DMS53 treated with DMSO at 0.1 percent for 48 hours (cell line): ENCODE results near the gene ENKD1.

Experiments used
- DNase-seq: peaks from one replicate; lab custom pipeline; 2025; ENCODE audit not compliant: unreplicated experiment; lab: John Stamatoyannopoulos, UW

The ENKD1 gene

DNA sequence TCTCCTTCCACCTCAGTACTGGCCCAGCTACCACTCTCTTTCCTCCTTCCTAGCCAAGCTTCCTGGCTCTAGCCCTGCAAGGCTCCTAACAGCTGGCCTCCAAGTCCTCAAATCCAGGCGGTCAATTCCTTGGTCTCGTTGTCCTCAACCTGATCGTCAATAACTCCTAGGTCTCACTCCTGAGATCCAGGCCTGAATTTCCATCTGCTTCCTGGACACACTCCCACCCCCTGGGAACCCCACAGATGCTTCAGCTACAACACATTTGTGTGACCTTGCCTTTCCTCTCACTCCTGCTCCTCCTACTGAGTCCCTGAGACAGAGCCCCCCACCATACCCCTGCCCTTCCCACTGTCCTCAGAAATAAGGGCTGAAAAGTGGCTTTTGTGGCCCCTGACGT is 2.3 kb downstream of the ENKD1 start:
- no peak for DNase-seq

DNA sequence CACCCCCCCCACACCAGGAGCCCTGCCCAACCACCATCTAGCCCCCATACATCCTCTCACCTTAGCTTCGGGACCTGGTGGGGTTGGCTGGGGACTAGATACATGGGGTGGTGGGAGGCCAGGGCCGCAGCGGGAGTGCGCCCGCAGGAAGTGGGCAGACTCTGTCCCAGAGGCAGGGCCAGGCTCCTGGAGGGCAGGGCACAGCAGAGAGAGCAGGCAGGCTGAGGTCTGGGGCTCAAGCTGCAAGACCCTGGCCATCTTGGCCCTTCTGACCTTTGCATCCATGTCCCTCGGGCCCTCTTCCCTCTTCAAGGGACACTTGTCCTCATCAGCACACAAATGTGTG is 2.7 kb downstream of the ENKD1 start:
- DNase-seq: no peak

DNA sequence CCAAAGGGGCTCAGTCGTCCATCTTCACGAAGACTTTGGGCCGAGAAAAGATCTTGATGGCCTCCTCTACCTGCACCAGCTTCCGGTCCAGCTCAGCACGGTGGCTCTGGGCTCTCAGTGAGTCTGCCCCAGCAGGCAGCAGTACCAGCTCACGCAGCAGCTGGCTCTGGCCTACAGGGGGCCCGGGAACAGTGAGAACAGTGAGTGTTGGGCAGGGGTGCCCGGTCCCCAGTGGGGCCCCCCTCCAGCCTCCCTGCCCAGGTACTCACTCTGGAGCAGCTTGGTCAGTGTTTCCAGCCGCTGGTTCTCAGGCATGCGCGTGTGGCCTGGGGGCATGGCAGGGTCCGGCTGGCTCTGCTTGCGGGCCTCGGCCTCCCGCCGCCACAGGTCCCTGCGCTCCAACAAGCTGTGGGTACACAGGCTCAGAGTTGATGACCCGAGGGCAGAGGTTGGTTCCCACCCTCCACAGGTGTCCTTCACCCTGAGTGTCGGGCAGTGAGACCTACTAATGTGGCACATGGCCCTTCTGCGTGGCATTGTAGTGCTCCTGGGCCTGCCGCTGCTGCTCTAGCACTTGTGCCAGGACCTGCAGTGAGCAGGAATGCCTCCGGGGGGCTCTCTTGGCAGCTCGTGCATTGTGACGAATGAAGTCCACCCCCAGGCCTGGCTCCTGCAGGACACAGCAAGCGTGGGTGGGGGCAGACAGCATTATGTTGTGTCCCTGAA is 3.2 kb downstream of the ENKD1 start:
- DNase-seq: no peak

DNA sequence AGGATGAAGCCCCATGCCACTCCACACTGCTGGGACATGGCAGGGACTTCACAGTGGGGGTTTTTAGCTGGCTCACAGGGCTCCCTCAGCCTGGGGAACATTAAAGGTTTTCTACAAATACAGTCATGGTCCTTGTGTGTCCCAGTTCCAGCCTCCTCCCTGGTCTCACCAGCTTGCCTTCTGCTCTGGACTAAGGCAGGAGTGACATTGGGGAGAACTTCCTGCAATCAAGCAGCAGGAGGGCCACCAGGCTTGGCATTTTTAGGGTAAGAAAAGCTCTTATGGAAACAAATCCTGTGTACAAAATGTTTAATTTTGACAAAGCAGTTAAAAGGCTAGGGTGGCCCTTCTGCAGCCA is 3.9 kb downstream of the ENKD1 start:
- DNase-seq: no peak

DNA sequence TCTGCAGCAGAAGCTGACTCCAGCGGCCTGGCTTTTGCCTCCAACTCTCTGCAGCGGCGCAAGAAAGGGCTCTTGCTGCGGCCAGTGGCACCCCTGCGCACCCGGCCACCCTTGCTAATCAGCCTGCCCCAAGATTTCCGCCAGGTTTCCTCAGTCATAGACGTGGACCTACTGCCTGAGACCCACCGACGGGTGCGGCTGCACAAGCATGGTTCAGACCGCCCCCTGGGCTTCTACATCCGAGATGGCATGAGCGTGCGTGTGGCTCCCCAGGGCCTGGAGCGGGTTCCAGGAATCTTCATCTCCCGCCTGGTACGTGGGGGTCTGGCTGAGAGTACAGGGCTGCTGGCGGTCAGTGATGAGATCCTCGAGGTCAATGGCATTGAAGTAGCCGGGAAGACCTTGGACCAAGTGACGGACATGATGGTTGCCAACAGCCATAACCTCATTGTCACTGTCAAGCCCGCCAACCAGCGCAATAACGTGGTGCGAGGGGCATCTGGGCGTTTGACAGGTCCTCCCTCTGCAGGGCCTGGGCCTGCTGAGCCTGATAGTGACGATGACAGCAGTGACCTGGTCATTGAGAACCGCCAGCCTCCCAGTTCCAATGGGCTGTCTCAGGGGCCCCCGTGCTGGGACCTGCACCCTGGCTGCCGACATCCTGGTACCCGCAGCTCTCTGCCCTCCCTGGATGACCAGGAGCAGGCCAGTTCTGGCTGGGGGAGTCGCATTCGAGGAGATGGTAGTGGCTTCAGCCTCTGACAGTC is 4.5 kb downstream of the ENKD1 start:
- DNase-seq: no peak

DNA sequence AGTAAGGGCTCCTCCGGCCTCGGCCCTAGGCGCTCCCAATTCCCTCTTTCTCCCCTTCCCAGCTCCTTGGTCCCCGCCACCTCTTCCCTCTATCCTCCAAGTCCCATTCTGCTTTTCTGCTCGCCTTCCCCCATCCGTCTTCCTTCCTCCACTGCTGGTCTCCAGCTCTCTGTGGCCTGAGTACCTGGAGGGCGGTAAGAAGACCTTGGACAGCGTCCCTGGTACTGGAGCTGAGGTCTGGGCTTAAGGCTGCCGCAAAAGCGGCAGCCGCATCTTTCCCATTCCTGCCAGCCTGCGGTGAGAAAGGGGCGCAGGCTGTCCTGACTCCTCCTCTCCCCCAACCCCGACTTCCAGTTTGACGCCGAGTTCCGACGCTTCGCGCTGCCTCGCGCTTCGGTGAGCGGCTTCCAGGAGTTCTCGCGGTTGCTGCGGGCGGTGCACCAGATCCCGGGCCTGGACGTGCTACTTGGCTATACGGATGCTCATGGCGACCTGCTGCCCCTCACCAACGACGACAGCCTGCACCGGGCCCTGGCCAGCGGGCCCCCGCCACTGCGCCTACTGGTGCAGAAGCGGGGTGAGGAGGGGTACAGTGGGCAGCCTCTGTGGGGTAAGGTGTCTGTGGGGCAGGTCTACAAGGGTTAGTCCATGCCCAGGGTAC is 5.3 kb downstream of the ENKD1 start:
- peak; percentile 36 for DNase-seq

DNA sequence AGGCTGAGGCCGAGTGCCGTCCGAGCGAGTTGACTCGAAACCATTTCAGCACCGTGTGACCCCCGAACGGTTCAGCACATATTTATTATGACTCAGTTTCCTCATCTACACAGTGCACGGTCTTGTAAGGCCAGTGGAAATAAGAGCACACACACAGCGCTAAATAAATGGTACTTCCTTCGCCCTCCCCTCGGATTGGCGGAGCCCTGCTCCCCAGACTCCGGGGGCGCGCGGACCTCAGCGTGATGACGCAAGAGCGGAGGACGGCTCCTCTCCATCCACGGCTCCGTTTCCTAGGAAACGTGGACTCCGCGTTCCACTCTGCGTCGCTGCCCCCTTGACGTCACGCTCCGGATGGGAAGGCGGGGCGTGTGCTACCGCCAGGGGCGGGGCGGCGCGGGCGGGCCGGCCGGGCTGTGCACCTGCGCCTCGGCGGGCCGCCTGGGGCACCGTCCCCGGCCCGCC is 6.0 kb downstream of the ENKD1 start, which contains the start of gene PARD6A:
TSS of gene PARD6A (plus strand) at position 397 of the 465 bp plus-strand sequence. CDS start 79 bp downstream, outside the sequence.
- DNase-seq: peak; percentile 82

DNA sequence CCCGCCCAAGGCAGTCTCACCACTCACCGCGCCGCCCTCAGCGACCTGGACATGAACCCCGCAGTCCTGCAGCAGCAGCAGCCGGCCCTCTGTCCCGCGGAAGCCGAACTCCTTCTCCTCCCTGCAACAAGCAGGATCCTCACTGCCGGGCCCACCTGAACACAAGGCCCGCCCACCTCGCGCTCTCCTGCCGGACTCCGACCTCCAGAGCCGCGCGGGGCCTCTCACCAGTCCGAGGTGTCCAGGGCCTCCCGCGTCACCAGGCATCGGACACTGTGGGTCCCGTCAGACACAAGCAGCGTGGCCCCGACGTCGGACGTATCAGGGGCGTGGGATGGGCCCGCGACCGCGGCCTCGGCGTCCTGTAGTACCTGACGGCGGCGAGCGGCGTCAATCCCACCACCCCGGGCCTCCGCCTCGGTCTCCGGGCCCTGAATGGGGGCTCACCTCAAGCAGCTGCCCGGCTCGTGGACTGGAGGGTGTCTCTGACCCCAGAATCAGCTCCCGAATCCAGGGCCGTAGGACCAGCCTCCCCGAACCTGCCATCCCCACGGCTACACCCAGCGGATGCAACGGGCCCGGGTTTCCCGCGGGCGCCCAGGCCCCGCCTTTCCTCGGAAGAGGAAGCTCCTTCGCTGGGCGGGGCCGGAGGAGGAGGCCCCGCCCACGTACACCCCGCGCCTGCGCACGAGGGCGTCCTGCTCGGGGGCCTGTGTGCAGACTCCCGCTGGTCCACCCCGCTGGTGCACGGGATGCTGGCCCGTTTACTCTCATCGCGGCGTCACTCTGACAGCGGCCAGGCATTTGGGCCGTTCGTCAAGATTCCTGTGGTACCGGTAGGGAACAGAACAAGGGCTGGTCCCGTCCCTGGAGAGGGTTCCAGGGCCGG is 6.6 kb downstream of the ENKD1 start, which contains the start of gene ACD:
TSS of gene ACD (minus strand) at position 586 of the 889 bp plus-strand sequence. CDS start at position 546, 40 bp downstream.
- DNase-seq: peak; percentile 74

DNA sequence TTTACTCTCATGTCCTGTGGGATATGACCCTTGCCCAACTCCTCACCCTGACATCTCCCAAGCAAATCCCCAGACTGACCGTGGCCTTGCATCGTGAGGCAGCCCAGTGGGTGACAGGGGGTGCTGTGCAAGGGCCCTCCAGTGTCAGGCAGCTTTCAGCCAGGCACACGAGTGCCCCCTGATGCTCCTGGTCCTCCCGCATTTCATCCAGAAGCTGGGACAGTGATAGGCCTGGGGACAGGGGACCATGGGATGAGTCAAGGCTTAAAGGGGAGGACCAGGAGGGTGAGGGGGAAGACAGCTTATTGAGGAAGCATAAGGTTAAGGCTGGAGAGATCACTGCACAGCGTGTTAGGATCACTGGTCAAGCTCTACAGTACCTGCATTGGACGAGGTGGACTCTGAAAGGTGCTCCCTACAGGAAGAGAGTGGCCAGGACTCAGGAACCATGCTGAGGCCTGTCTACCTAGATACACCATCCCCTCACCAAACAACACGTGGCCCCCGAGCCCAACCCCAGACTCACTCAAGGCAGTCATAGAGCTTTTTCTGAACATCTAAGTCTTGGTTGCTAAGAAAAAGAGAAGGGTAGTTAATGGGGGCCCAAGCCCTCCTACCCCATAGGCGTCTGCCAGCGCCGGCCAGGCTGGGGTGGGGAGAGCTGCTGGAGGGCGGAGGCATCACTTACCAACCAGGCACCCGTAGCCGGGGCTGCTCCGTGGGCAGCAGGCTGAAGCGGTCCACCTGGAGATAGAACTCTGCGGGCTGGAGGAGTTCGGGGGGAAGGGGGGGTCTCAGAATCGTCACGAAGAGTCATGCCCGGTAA is 7.5 kb downstream of the ENKD1 start:
- DNase-seq: no peak

DNA sequence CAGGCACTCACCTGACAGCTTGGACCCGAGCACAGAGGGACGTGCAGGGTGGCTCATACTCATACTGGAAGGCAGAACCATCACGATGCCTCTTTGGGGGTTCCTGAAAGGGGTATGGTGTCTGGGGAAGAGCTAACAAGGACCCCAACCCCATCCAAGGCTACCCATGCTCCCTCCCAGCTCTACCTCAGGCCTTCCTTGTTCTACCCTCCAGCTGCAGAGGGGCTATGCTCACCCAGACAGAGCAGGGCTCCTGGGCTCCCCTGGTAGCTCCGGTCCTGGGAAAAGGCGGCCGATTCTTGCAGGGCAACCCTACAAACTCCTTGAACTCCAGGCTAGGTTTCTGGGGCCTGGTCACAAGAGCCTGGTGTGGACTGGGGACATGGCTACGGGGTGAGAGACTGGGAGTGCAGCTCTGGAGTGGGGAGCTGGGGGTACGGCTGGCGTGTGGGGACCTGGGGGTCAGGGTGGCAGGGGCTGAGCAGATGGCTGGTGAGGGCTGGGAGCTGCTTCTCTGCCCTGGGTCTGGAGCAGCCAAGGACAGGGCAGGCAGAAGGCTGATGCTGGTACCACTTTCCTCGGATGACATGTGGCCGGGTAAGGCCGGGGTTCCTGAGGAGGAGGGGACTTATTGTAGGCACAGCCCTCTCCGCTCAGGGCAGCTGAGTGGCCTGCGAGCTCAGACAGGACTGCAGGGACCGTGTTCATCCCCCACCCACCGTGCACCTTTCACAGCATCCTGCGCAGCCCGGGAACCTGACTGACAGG is 8.6 kb downstream of the ENKD1 start:
- no peak for DNase-seq

DNA sequence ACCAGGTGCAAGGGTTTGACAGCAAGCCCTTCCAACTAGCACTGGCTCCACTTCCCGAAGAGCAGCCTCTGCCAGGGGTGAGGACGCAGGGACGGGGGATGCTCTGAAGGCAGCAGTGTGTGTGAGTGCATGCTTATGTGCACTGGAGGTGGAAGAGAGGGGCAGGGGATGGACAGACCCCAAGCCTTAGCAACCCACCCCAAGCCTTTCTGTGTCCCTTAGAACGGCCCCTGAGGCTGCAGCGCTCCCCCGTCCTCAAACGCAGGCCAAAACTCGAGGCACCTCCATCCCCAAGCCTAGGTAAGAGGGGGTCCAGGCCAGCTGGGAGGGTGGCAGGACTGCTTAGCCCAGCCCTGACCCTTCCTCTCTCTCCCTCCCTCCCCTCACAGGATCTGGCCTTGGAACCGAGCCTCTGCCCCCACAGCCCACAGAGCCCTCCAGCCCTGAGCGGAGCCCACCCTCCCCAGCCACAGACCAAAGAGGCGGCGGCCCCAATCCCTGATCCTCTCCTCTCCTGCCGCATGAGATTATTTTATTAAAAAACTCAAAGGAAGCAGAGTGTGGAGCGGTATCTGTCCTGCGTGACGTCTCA is 9.4 kb downstream of the ENKD1 start:
- no peak for DNase-seq

DNA sequence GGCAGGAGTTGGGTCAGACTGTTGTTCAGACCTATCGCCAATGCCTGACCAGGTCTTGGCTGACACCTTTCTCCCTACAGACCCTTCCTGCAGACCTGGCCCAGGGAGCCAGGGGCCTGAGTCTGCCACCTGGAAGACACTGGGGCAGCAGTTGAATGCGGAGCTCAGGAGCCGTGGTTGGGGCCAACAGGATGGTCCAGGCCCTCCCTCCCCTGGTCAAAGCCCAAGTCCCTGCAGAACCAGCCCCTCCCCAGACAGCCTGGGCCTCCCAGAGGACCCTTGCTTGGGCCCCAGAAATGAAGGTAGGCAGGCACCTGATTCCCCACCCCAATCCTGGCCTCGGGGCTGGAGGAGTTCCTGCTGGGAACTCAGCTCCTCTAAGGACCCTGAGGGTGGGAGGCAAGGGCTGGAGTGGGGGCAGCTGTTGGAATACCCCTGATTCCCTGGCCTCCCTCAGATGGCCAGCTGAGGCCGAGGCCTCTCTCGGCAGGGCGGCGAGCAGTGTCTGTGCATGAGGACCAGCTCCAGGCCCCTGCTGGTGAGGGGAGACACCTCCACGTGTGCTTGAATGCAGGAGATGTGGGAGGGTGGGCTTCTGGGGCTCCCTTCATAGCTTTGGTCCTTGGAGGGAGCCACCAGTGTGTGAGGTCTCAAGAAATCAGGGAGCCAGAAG is 10.1 kb downstream of the ENKD1 start:
- no peak for DNase-seq

DNA sequence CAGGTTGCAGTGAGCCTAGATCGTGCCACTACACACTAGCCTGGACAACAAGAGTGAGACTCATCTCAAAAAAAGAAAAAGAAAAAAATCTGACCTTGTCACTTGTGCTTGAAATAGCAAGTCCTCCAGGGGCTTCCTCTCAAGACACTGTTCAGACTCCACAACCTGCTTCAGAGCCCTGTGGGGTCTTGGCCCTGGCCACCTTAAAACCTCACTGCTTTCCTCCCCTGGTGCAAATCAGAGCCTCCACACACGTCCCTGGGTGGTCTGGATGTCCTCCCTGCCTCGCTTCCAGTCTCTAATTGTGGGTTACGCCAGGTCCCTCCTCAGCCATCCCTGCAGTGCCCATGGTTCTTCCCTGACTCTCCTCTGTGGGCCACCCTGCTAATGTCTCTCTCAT is 11.2 kb downstream of the ENKD1 start:
- DNase-seq: no peak

DNA sequence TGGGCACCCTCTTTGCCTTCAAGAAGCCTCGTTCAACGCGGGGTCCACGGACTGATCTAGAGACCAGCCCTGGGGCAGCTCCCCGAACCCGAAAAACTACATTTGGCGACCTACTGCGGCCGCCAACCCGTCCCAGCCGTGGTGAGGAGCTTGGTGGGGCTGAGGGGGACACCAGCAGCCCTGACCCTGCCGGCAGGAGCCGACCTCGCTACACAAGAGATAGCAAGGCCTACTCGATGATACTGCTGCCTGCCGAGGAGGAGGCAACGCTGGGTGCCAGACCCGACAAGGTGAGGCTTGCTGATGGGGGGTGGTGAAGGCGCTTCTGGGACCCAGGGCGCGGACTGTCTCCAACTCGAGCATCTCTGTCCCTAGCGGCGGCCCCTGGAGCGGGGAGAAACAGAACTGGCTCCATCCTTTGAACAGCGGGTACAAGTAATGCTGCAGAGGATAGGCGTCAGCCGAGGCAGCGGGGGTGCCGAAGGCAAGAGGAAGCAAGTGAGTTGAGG is 12.1 kb downstream of the ENKD1 start:
- no peak for DNase-seq

DNA sequence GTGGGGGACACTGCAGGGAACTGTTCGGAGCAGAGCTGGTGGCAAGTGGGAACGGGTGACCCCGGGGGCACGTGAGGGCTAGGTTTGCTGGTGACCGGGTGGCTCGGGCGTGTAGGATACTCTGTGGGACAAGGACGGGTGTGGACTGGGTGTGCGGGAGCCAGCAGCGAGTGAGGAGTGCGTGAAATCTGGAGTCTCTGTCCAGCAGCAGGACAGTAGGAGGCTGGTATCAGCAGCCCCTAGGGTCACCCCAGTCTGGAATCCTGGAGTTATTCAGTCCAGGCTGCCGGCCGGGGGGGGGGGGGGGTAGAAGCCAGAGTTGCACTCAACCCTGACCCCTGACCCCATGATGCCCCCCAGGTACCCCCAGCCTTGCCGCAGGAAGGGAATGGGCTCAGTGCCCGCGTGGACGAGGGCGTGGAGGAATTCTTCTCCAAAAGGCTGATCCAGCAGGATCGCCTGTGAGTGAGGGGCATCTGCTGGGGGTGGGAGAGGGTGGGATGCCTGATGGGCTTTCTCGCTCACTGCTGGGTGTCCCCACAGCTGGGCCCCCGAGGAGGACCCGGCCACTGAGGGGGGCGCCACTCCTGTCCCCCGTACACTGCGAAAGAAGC is 12.7 kb downstream of the ENKD1 start:
- no peak for DNase-seq

DNA sequence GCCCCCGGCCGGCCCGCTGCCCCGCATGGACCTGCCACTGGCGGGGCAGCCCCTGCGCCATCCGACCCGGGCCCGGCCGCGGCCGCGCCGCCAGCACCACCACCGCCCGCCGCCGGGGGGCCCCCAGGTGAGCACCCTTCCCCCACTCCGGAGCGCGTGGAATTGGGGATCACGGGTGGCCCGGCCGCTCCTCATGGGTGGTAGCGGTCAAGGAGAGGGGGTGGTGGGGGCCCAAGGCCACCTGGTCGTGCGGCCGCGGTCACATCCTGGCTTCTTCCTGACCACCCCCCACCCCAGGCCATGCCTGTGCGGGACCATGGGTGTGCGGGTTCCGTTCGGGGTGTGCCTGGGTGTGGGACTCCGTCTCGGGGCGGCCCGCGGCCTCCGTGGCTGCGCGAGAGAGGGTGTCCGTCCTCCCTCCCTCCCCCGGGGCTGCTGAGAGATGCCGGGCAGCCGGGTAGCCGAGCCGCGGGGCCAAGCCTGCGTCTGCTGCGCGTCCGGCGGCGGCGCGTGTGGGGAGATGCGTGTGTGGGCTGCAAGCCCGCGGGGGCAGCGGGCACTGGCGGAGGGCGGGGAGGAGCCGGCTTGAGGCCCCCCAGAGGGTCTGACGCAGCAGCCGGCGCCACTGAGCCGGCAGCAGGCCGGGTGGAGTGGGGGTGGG is 13.3 kb downstream of the ENKD1 start:
- no peak for DNase-seq

DNA sequence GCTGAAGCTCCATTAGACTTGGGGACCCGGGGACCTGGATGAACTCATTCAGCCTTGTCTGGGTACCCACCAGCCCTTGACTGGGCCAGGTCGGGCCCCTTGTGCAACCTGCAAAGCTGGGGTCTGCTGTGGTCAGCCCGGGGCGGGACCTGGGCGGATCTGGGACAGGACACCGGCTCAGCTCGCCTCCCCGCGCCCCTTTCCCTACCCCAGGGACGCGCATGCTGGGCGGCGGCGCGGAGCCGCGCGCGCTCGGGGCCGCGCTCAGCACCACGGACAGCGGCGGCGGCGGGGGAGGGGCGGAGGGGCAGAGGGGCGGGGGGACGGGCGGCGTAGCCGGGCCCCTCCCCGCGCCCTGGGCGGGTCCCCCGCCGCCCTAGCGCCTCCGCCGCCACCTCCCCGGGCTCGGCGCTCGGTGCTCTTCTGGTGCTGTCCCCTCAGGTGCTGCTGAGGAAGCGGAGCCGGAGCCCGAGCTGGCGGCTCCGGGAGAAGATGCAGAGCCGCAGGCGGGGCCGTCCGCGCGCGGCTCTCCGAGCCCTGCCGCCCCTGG is 13.9 kb downstream of the ENKD1 start:
- DNase-seq: peak; percentile 3
